ENCODE measurements around the gene NFATC2IP.
A peak's percentile ranks its signal among the peaks of the same experiment; 100 is the strongest.
"Not testable (repeated sequence)": the region's sequence is repeated elsewhere in the genome, so short reads cannot be mapped to it uniquely, and the experiment has no call there.

NFATC2IP gene

GRCh38 chr16:28991687-28992086 lies 41.0 kb downstream of the NFATC2IP start:
- DNase-seq (ENCODE audit: low read depth in 2 of 2), result no peak

GRCh38 chr16:28992496-28992895 lies 41.8 kb downstream of the NFATC2IP start:
- DNase-seq (ENCODE audit: low read depth in 2 of 2), result no peak

DNA sequence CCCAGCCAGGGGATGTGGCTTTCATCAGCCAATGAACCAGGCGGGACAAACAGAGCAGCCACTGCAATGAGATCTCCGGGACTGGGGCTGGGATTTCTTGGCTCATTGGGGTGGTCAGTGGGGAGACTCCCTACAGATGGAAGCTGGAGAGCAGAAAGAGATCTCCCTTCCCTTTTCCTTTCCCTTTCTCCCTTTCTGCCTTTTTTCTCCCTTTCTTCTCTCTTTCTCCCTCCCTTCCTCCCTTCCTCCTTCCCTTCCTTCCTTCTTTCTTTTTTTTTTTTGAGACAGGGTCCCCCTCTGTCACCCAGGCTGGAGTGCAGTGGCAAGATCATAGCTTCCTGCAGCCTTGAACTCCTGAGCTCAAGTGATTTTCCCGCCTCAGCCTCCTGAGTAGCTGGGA lies 48.1 kb downstream of the NFATC2IP start:
- no peak for DNase-seq (ENCODE audit: low read depth in 2 of 2)

DNA sequence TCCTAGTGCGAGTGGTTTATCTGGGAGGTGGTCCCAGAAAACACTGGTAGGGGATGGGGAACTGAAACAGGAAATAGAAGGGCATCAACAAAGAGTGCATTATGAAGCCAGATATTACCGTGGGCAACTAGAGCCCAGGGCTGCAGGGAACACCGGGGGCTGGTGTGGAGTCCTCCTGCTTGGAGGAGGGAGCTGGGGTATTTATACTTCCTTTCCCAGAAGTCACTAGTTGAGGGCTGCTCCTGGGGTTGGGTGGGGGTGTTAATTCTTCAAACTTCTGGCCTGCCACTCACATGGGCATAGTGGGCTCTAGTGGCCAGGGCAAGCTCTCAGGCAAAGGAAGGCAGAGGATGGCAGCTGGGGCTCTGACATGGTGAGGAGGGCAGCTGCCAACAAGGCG lies 48.8 kb downstream of the NFATC2IP start:
- DNase-seq (ENCODE audit: low read depth in 2 of 2), result no peak

GRCh38 chr16:29000019-29000418 lies 49.3 kb downstream of the NFATC2IP start:
- no peak for DNase-seq (ENCODE audit: low read depth in 2 of 2)

- DNase-seq (ENCODE audit: low read depth in 2 of 2), result not testable (repeated sequence)
Observed at GRCh38 chr16:29004496-29005139, 53.9 kb downstream of the NFATC2IP start.

DNA sequence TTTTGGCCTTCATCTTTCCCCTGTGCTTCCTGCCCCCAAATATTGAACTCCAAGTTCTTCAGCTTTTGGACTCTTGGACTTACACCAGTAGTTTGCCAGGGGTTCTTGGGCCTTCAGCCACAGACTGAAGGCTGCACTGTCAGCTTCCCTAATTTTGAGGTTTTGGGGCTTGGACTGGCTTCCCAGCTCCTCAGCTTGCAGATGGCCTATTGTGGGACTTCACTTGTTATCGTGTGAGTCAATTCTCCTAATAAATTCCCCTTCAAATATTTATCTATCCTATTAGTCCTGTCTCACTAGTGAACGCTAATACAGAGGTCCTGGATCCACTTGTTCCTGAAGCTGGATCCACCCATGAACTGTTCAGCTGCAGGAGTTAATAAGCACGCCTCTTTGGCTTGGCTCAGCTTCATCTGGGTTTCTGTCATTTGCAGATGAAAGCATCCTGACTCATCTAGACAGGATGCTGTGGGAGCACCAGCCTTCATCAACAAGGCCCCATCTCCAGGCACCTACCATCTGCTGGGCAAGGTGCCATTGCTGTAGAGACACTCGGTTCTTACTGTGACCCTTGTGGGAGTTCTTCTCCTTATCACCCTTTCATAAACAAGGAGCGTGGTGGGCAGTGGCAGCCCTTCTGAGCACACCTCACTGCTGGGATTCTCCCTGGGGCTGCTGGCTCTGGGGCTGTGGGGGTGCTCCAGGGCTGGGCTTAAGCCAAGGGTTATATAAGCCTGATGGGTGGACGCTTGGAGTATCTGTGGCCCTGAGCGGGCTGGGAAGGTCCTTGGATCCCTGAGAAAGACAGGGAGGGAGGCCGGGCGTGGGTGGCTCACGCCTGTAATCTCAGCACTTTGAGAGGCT lies 57.2 kb downstream of the NFATC2IP start:
- DNase-seq (ENCODE audit: low read depth in 2 of 2), result peak in 1 of 2 experiments; percentile 8

- DNase-seq (ENCODE audit: low read depth in 2 of 2), result no peak
Observed at GRCh38 chr16:29009050-29009837, 58.5 kb downstream of the NFATC2IP start.

- no peak for DNase-seq (ENCODE audit: low read depth in 2 of 2)
Observed at GRCh38 chr16:29009838-29010166, 59.1 kb downstream of the NFATC2IP start.

DNA sequence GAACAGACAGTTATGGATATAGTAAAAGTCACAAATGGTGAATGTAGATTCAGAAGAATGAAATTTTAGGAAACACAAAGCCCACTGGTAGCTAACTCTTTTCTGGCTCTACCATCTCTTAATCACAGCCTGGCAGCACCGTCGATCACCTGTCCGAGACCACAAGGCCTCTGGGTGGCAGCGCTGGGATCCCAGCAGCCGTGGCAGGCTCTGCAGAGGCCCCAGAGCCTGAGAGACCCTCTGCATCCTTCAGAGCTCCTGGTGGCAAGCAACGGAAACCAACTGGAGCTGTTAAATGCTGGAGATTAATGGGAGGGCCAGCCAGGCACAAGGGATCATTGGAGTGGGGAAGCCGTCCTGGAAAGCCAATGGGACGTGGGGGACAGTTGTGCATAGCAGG lies 60.4 kb downstream of the NFATC2IP start:
- no peak for DNase-seq (ENCODE audit: low read depth in 2 of 2)

GRCh38 chr16:29011851-29012250 lies 61.1 kb downstream of the NFATC2IP start:
- no peak for DNase-seq (ENCODE audit: low read depth in 2 of 2)

DNA sequence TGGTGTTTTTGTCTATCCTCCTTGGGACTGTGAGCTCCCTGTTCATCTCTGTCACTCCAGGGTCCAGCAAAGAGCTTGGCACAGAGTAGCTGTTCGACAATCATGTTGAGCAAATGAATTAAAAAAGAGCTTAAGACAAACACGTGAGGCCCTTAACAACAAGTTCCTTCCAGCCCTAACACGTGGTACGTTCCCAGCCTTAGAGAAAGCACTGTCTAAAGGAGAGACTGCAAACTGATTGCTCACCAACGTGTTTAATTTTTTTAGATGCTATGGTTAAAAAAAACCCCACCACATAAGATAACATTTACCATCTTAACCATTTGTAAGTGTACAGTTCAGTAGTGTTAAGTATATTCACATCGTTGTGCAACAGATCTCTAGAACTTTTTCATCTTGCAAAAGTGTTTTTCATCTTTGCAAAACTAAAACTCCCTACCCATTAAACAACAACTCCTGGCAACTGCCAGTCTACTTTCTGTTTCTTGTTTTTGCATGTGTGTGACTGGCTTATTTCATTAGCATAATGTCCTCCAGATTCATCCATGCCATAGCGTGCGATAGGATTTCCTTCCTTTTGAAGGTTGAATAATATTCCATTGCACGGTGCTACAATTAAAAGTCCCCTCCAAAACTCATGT lies 62.3 kb downstream of the NFATC2IP start:
- DNase-seq (ENCODE audit: low read depth in 2 of 2), result no peak

- DNase-seq (ENCODE audit: low read depth in 2 of 2), result no peak
Observed at GRCh38 chr16:29014561-29015069, 63.9 kb downstream of the NFATC2IP start.
